Skin epidermis (tissue), 12 donors: ENCODE measurements around the gene ATF6.

Experiments used
- H3K27ac ChIP-seq, 21 experiments: fragments of 200-600 bp; sonication (generic) in 11 of 21; one replicate each; pipeline ENCODE4 v1.5.0; 2020; ENCODE audit warnings: mild to moderate bottlenecking in 3 of 21, inconsistent platforms in 2 of 21, moderate library complexity in 2 of 21
- H3K4me3 ChIP-seq, 7 experiments: fragments of 200-600 bp; sonication (generic) in 2 of 7; one replicate each; pipeline ENCODE4 v1.5.0; 2020; ENCODE audit warnings: inconsistent platforms in 2 of 7, mild to moderate bottlenecking in 2 of 7, moderate library complexity in 1 of 7

ATF6 gene

DNA sequence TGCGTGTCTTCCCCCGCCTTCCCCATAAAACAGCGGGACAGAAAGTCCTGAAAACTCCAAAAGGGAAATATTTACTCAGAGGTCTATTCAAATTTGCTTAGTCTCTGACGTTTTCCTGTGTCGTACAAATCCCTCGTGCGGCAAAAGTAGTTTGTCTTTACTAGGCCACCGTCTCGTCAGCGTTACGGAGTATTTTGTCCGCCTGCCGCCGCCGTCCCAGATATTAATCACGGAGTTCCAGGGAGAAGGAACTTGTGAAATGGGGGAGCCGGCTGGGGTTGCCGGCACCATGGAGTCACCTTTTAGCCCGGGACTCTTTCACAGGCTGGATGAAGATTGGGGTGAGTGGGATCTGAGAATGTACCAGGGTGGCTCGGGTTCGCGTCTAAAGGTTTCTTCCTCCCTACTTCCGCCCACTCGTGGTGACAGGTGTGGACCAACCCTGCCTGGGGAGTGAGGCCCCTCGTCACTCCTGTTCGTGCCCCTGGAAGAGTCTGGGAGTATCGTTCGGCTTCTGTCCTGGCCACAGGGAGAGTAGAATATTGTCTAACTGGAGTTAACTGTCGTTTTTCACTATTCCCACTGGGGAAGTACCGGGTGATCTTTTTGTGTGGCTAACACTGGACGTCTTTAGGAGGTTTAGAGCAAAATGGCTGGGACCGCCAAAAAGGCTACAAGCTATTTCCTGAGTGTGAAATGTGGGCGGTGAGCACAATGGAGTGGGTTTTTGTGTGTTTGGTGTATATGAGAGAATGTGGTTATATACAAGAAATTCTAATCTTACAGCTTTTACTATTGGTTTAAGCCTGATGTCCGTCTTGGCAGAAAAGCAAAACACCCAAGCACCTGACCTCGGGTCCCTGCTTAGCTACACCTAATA is at the start of gene ATF6:
Gene ATF6, plus strand, starts transcription at position 219 of the 880 bp plus-strand sequence. Its CDS starts 41 bp downstream, at position 260.
- peak within 1 kb of the TSS; percentile 56 to 95 (median 87) for H3K27ac ChIP-seq
- H3K4me3 ChIP-seq: peak within 1 kb of the TSS; percentile 63 to 98 (median 83)

- Histone ChIP-seq H3K4me3 (no peak overlapping the region), H3K27ac (no peak overlapping the region)
These were observed 47.4 kb upstream of the ATF6 start for GRCh38 chr1:161718559-161719324.

GRCh38 chr1:161719325-161719611 is 46.9 kb upstream of the ATF6 start:
- no peak overlapping the region for H3K4me3 ChIP-seq
- H3K27ac ChIP-seq: no peak overlapping the region

DNA sequence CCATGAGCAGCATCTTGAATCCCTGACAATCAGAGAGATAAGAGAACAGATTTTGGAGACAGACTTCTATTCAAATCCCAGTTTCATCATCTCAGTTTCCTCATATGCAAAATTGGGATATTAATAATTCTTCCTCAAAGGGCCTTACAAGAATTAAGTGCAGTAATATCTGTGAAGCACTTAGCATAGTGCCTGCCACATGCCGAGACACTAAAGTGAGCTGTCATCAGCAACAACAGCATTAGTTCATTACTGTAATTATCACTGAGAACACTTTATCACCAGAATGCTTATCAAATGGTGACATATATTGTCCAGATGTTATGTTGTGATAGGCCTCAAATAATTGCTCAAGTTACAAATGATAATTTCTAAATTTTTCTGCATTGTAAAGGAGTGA is 45.7 kb upstream of the ATF6 start:
- H3K27ac ChIP-seq: no peak overlapping the region

GRCh38 chr1:161720956-161721737 is 45.0 kb upstream of the ATF6 start, which contains the start of gene FCRLB:
TSS of gene FCRLB (plus strand) at chr1:161721544. CDS start at chr1:161722673, 1,129 bp downstream.
- no peak within 1 kb of the TSS for H3K4me3 ChIP-seq
- no peak within 1 kb of the TSS for H3K27ac ChIP-seq

More for the DNA sequence above, 45.7 kb upstream of the ATF6 start:
- H3K4me3 ChIP-seq: no peak overlapping the region

DNA sequence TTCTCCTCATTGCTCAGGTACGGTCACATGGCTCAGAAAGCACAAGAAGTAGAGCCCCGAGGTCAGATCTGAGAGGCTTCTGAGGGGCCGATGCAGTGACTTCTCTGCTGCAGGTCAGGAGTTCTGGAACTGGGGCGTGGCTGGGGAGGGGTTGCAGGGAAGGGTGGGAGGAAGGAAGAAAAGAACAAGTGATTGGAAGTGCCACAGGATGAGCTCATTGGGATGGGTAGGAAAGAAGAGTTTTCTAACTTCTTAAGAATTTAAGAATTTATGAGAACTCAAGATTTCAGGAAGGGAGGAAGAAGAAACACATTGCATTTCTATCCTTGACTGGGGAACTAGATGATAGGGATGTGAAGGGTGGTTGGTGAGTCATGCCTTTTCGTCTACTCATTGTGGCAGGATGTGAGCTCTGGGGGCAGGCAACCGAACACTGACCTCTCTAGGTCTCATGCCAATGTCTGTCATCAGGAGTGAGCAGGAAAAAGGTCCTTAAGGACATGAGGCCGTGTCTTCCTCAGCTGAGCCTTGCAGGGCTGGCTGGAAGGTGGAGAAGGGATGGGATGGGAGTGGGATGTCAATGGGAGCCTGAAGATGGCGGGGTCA is 44.3 kb upstream of the ATF6 start:
- no peak overlapping the region for H3K4me3 ChIP-seq
- H3K27ac ChIP-seq: no peak overlapping the region

DNA sequence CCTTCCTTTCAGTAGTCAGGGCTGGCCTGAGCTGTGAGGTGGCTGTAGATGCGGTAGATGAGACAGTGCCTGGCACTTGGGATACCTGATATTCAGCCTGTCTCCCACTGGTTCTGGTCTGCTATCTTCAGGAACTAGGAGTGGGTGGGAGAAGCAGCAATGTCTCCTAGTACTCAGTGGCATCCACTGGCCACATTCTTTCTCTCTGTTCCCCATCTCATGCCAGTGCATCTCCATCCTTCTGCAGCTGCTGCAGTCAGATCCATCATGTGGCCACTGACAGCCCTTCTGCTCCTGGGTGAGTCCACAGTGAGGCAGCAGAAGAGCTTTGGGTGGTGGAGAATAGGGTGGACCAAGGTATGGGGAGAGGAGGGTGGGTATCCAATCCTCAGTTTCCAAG is 43.7 kb upstream of the ATF6 start:
- no peak overlapping the region for H3K4me3 ChIP-seq
- H3K27ac ChIP-seq: no peak overlapping the region

- H3K27ac ChIP-seq: no peak overlapping the region
- H3K4me3 ChIP-seq: no peak overlapping the region
These were observed 42.5 kb upstream of the ATF6 start for GRCh38 chr1:161723459-161724141.

GRCh38 chr1:161725258-161725907 is 40.7 kb upstream of the ATF6 start:
- Histone ChIP-seq H3K4me3 (peak overlapping the region; percentile 58 to 85 (median 76)), H3K27ac (peak overlapping the region in 17 of 21 experiments; percentile 74 to 95 (median 85))

DNA sequence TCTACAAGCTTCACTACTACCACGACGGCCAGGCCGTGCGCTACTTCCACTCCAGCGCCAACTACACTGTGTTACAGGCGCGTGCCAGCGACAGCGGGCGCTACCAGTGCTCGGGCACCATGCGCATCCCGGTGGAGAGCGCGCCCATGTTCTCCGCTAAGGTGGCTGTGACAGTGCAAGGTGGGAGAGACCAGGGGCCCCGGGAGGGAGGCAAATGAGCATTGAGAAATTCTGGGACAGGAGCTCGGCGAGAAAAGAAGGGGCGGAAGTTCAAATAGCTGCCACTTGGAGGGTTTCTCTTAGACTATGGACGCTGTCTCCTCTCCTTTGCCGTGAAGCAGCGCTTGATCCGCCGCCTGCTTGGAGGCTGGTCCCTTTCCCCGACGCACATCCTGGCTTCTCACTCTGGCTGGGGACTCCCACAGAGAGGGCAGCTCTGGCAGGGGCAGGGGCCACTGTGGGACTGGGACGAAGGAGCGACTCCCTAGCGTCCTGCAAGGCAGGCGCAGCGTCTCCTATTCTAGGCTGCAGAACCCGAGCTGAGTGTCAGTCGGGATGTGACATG is 40.1 kb upstream of the ATF6 start:
- peak overlapping the region; percentile 58 to 85 (median 76) for H3K4me3 ChIP-seq
- H3K27ac ChIP-seq: peak overlapping the region; percentile 29 to 95 (median 85)

GRCh38 chr1:161726473-161727255 is 39.5 kb upstream of the ATF6 start:
- H3K27ac ChIP-seq: peak overlapping the region; percentile 54 to 95 (median 85)

GRCh38 chr1:161727256-161727924 is 38.7 kb upstream of the ATF6 start:
- peak overlapping the region; percentile 54 to 95 (median 85) for H3K27ac ChIP-seq
- peak overlapping the region; percentile 58 to 85 (median 76) for H3K4me3 ChIP-seq

More at GRCh38 chr1:161726473-161727255, 39.5 kb upstream of the ATF6 start:
- H3K4me3 ChIP-seq: peak overlapping the region; percentile 58 to 85 (median 76)

DNA sequence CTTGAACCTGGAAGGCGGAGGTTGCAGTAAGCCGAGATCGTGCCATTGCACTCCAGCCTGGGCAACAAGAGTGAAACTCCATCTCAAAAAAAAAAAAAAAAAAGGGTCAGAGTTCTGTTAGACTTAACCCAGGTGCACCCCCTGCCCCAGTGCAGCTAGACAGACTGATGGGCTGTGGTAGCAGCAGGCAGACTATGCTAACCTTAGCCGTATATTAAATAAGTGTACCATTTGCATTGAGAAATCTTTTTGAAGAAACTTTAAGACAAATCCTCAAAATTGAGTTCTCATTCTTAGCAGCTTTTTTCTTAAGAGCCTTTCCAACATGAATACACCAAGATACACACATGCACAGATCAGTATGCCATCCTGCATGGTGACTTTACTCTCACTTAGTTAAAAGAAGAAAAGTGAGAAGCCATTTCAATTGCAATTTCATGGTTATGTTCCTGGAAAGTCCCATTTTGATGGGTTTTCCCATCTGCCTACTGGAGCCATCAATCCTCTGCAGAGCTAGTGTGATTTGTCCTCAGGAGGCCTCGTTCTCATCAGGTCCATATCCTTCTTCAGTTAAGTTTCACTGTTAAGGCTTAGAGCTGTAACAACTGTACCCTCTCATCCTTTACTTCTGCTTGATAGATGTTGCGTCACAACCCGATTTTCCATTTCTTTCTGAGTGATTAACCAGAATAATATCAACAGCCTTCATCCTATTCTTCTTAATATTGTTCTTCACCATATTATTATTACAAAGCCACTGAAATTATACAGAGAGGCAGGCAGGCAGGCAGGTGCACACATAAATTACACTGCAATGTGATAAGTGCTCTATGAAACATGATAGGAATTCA is 37.5 kb upstream of the ATF6 start:
- H3K27ac ChIP-seq: no peak overlapping the region
- H3K4me3 ChIP-seq: no peak overlapping the region

GRCh38 chr1:161730050-161730564 is 36.0 kb upstream of the ATF6 start:
- H3K27ac ChIP-seq: no peak overlapping the region

GRCh38 chr1:161731241-161731640 is 34.9 kb upstream of the ATF6 start:
- Histone ChIP-seq H3K4me3 (no peak overlapping the region), H3K27ac (no peak overlapping the region)

More at GRCh38 chr1:161730050-161730564, 36.0 kb upstream of the ATF6 start:
- no peak overlapping the region for H3K4me3 ChIP-seq
